A549 (cell line): ENCODE data around the gene TSN.
"Not testable (repeated sequence)": the region's sequence is repeated elsewhere in the genome, so short reads cannot be mapped to it uniquely, and the experiment has no call there.

Experiments
- CEBPB ChIP-seq, 2 experiments: fragments of >200 bp in 1 of 2; sonication (Bioruptor Twin) in 1 of 2; formaldehyde crosslinking in 1 of 2; IDR thresholded peaks; 2 replicates each; pipeline ENCODE4 v1.6.1; 2012 to 2016
- CHD2 ChIP-seq: fragments of 150-350 bp; IDR thresholded peaks from 2 replicates; pipeline ENCODE4 v1.6.1; 2014; ENCODE audit warnings: low read length; ENCODE audit not compliant: partially characterized antibody
- CHD4 ChIP-seq: fragments of 200-600 bp; sonication (generic); IDR thresholded peaks from 2 replicates; pipeline ENCODE4 v1.6.1; 2016; ENCODE audit warnings: antibody characterized with exemption, mild to moderate bottlenecking, borderline replicate concordance
- CTCF ChIP-seq: fragments of >200 bp; sonication (Bioruptor Twin); formaldehyde crosslinking; IDR thresholded peaks from 3 replicates; pipeline ENCODE4 v1.5.1; 2016
- EP300 ChIP-seq, 2 experiments: fragments of >200 bp; sonication (Bioruptor Twin); formaldehyde crosslinking; IDR thresholded peaks; 2 replicates in 1 of 2; 3 replicates in 1 of 2; pipeline ENCODE4 v1.6.1; 2016 to 2017
- HOXA7 ChIP-seq: fragments of 250-450 bp; sonication (Bioruptor Pico); IDR thresholded peaks from 2 replicates; pipeline ENCODE4 v1.5.0; 2020; ENCODE audit warnings: mild to moderate bottlenecking, moderate library complexity
- POLR2A ChIP-seq: IDR thresholded peaks from 2 replicates; pipeline ENCODE4 v1.6.1; 2012; ENCODE audit warnings: mild to moderate bottlenecking, low read length
- POLR2AphosphoS2 ChIP-seq: conservative IDR thresholded peaks from 2 replicates; pipeline ENCODE4 v1.6.1; 2012; ENCODE audit warnings: low read length, improper control_type of control experiment, inconsistent platforms
- RFX5 ChIP-seq: fragments of 450-650 bp; IDR thresholded peaks from 2 replicates; pipeline ENCODE4 v1.7.1; 2014; ENCODE audit warnings: antibody characterized with exemption, mild to moderate bottlenecking, moderate library complexity

GRCh38 chr2:121817304-121817703, 61.9 kb downstream of the TSN start:
- not testable (repeated sequence) for TF ChIP-seq CTCF; POLR2A; CHD2; EP300 (IDR thresholded peaks at IDR 0.05); POLR2AphosphoS2; CHD4; CEBPB (IDR thresholded peaks at IDR 0.05); RFX5; HOXA7
